Smooth muscle cell (in vitro differentiated cells): ENCODE data around the gene TSNAXIP1. TPM values are rescaled to one million over a fixed set of nuclear protein-coding genes. Genes with fewer than 3 reads are reported as not detected.

Experiments used
- DNase-seq: peaks from one replicate; lab custom pipeline; 2025; ENCODE audit not compliant: unreplicated experiment; lab: John Stamatoyannopoulos, UW
- H2AFZ ChIP-seq: fragments of 200-600 bp; sonication (generic); 2 replicates; pipeline ENCODE4 v1.6.0; 2016; ENCODE audit warnings: antibody characterized with exemption, low read depth, mild to moderate bottlenecking
- H3F3A ChIP-seq: fragments of 200-600 bp; sonication (generic); 2 replicates; pipeline ENCODE4 v1.6.0; 2017; ENCODE audit warnings: antibody characterized with exemption, low read depth
- H3K27ac ChIP-seq: fragments of 200-600 bp; sonication (generic); 2 replicates; pipeline ENCODE4 v1.5.1; 2016; ENCODE audit warnings: low read depth, mild to moderate bottlenecking
- H3K27me3 ChIP-seq: fragments of 200-600 bp; sonication (generic); 2 replicates; pipeline ENCODE4 v1.6.1; 2016; ENCODE audit warnings: low read depth, mild to moderate bottlenecking
- H3K36me3 ChIP-seq: fragments of 200-600 bp; sonication (generic); 2 replicates; pipeline ENCODE4 v1.5.1; 2016; ENCODE audit warnings: low read depth
- H3K4me1 ChIP-seq: fragments of 200-600 bp; sonication (generic); 2 replicates; pipeline ENCODE4 v1.5.1; 2016; ENCODE audit warnings: low read depth
- H3K4me2 ChIP-seq: fragments of 200-600 bp; sonication (generic); 2 replicates; pipeline ENCODE4 v1.6.0; 2016; ENCODE audit warnings: mild to moderate bottlenecking
- H3K4me3 ChIP-seq: fragments of 200-600 bp; sonication (generic); 2 replicates; pipeline ENCODE4 v1.5.1; 2016; ENCODE audit warnings: mild to moderate bottlenecking
- H3K79me2 ChIP-seq: fragments of 200-600 bp; sonication (generic); 2 replicates; pipeline ENCODE4 v1.6.0; 2016; ENCODE audit warnings: low read depth, mild to moderate bottlenecking
- H3K9ac ChIP-seq: fragments of 200-600 bp; sonication (generic); 2 replicates; pipeline ENCODE4 v1.6.0; 2016; ENCODE audit warnings: low read depth
- H3K9me3 ChIP-seq: fragments of 200-600 bp; sonication (generic); replicated peaks from 2 replicates; pipeline ENCODE4 v1.5.1; 2016; ENCODE audit warnings: low read depth
- H4K20me1 ChIP-seq: fragments of 200-600 bp; sonication (generic); 2 replicates; pipeline ENCODE4 v1.6.0; 2016; ENCODE audit warnings: low read depth
- WGBS: methylation state at CpG from one replicate; pipeline ENCODE4 v1.1.7; 2016; ENCODE audit warnings: low lambda C conversion rate; 5-methylcytosine and 5-hydroxymethylcytosine counted together
- polyA plus RNA-seq: library from polyadenylated mRNA; unstranded; fragments of >200 nt; fragmentation: Nextera tagmentation; extraction: Ambion mirVana; gene quantifications from 2 replicates; pipeline ENCODE4 v1.2.1, GENCODE V29; 2016
- total RNA-seq: library from RNA; depleted of rRNA; stranded (reverse); fragments of >200 nt; gene quantifications from 2 replicates; pipeline ENCODE4 v1.2.3, GENCODE V29; 2014
- TF ChIP-seq, protein P1 (sequence below): fragments of 200-600 bp; sonication (generic); IDR thresholded peaks from 2 replicates; pipeline ENCODE4 v1.5.1; 2017; ENCODE audit warnings: borderline replicate concordance, mild to moderate bottlenecking, antibody characterized with exemption; ENCODE audit not compliant: insufficient read depth, poor library complexity, severe bottlenecking

TSNAXIP1 gene
- total and polyA plus RNA-seq, 2 experiments from 2014 or later = 0.18 to 1.0 TPM

DNA sequence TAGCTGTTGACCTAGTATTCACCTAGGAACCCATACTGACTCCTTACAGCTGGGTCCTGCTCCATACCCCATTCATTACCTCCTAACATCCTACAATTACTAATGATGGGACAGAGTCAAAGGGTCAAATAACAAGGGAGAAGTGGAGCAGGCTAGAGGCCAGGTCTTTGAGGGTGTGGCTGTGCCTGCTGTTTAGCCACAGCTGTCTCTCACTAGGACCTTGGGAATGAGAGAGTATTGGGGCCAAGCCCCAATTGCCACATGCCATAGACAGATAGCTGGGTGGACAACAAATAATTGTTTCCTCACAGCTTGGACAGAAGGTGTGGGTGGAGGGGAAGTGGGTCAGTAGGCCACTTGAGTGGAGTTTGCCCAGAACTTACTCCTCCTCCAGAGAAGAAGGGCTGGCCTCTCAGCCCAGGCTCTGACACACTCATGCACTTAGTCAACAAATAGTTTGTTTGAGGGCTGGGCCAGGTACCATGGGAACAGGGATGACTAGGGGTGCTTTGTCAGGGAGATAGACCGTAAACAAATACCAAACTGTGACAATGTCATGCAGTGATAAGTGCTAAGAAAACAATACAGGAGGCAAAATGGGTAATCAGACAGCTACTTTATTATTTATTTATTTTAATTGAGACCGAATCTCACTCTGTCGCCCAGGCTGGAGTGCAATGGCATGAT lies 51.0 kb downstream of the TSNAXIP1 start:
- Histone ChIP-seq H3F3A (no peaks in the 10 kb centered on the region), H3K27ac (peak overlapping the region; percentile 99), H2AFZ (no peak overlapping the region), H3K36me3 (no peaks in the 10 kb centered on the region), H3K79me2 (peaks cover 98% of the 10 kb centered on the region), H3K4me1 (no peaks in the 10 kb centered on the region), H3K4me2 (peak overlapping the region; percentile 35), H4K20me1 (peaks cover 100% of the 10 kb centered on the region), H3K4me3 (no peak overlapping the region), H3K9me3 (no peaks in the 10 kb centered on the region), H3K9ac (peak overlapping the region; percentile 97), H3K27me3 (no peaks in the 10 kb centered on the region)
- WGBS = 63% methylated on average over 3 of the region's 3 CpGs
- no peak for DNase-seq
- TF ChIP-seq, protein P1, sequence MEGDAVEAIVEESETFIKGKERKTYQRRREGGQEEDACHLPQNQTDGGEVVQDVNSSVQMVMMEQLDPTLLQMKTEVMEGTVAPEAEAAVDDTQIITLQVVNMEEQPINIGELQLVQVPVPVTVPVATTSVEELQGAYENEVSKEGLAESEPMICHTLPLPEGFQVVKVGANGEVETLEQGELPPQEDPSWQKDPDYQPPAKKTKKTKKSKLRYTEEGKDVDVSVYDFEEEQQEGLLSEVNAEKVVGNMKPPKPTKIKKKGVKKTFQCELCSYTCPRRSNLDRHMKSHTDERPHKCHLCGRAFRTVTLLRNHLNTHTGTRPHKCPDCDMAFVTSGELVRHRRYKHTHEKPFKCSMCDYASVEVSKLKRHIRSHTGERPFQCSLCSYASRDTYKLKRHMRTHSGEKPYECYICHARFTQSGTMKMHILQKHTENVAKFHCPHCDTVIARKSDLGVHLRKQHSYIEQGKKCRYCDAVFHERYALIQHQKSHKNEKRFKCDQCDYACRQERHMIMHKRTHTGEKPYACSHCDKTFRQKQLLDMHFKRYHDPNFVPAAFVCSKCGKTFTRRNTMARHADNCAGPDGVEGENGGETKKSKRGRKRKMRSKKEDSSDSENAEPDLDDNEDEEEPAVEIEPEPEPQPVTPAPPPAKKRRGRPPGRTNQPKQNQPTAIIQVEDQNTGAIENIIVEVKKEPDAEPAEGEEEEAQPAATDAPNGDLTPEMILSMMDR = no peak

DNA sequence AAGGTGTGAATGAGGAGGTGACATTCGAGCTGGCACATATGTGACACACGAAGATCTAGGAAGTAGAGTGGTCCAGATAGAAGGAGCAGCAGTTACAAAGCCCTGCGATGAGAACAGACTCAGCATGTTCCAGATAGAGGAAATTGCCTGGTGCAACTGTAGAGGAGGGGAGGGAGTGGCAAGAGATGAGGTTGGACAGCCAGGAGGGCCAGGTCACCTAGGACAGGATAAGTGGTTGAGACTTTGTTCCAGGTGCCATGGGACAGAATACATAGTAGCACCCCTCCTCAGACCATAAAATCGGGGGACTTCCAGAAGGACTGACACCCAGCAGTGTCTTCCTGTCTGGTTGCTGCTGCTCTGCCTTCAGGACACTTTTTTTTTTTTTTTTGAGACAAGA lies 51.8 kb downstream of the TSNAXIP1 start:
- Histone ChIP-seq H3K27me3 (no peaks in the 10 kb centered on the region), H3F3A (no peaks in the 10 kb centered on the region), H4K20me1 (peaks cover 100% of the 10 kb centered on the region), H3K79me2 (peaks cover 98% of the 10 kb centered on the region), H3K4me2 (peak overlapping the region; percentile 10), H3K4me3 (no peak overlapping the region), H3K27ac (peak overlapping the region; percentile 99), H3K36me3 (no peaks in the 10 kb centered on the region), H3K9ac (peak overlapping the region; percentile 97), H2AFZ (no peak overlapping the region), H3K4me1 (no peaks in the 10 kb centered on the region), H3K9me3 (no peaks in the 10 kb centered on the region)
- TF ChIP-seq, protein P1 = no peak
- 98% methylated on average over 4 of the region's 4 CpGs for WGBS
- DNase-seq = no peak

DNA sequence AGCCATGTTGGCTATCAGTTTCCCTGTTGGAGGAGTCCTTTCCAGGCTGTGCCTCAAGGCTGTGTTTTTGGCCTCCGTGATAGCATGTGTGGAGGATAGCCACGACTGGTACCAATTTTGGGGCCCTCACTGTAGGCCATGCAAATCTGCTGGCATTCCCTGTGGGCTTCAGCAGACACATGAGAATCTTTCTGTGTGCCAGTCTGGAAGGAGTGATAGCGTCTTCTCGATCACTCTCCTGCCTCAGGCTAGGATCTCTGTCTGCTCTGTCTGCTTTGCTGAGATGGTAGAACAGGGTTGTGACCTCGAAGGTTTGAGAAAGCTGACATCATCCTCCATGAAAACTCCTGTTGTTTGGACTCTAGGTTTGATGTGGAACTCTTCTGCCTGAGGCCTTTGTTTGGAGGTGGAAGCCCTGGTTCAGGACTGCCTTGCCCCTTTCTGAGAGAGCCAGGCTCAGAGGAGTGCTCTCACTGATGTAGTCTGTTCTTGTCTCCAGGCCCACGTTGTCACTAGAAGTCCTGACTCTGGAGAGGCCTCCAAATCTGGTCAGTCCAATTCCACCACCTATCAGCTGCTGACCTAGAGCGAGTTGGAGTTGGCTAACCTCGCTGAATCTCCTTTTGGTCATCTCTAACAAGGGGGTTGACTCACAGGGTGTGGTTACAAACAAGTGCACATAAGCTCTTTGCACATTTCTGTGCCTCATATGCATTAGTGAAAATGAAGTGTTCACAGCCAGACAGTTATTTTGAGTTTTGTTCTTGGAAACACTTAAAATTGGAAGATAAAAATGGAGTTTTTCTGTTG lies 54.1 kb downstream of the TSNAXIP1 start:
- Histone ChIP-seq H4K20me1 (peaks cover 99% of the 10 kb centered on the region), H3K27ac (peak overlapping the region; percentile 88), H3K9me3 (no peaks in the 10 kb centered on the region), H3K4me2 (no peak overlapping the region), H3K4me3 (no peak overlapping the region), H3K4me1 (no peaks in the 10 kb centered on the region), H3K36me3 (no peaks in the 10 kb centered on the region), H3F3A (no peaks in the 10 kb centered on the region), H2AFZ (no peak overlapping the region), H3K27me3 (no peaks in the 10 kb centered on the region), H3K79me2 (peaks cover 96% of the 10 kb centered on the region), H3K9ac (peak overlapping the region; percentile 56)
- no peak for DNase-seq
- TF ChIP-seq, protein P1 = no peak
- 78% methylated on average over 8 of the region's 8 CpGs for WGBS
